Measurements from ENCODE around the gene CHCHD6.

CHCHD6 gene

DNA sequence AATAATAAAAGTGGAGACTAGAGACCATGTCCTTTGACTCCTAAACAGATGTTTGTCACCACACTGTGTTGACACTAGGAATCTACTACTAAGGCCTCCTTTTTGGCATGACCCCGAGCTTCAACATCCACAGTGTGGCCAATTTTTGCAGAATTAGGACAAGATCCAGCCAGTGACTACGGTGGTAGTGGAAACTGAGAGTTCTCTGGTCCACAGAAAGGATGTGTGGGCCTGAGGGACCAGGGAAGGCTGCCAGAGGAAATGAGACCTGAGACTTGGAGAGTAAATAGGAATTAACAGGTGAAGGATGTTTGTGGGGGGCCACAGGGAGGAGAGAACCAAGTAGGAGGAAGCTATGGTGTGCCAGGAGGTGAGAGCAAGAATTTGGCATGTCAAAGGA is 122.7 kb downstream of the CHCHD6 start:
- Histone ChIP-seq H3K4me1 (ENCODE audit: insufficient read depth, low read length) (no peaks in the 10 kb centered on the region), H3K9me3 (ENCODE audit: insufficient read depth, low read depth, low read length) (peaks cover 5% of the 10 kb centered on the region; the same call in 1 of the 2 replicates), H3K36me3 (ENCODE audit: insufficient read depth, low read depth, low read length) (no peaks in the 10 kb centered on the region), H3K9ac (ENCODE audit: low read depth, low read length) (no peak overlapping the region), H3K27ac (ENCODE audit: low read length) (no peak overlapping the region), H3K27me3 (ENCODE audit: insufficient read depth, low read length) (no peaks in the 10 kb centered on the region), H3K4me3 (ENCODE audit: low read length) (no peak overlapping the region)

GRCh38 chr3:126827121-126827520 is 123.1 kb downstream of the CHCHD6 start:
- no peak overlapping the region for H3K27ac ChIP-seq (ENCODE audit: low read length)
- H3K4me3 ChIP-seq (ENCODE audit: low read length) = no peak overlapping the region
- no peaks in the 10 kb centered on the region for H3K4me1 ChIP-seq (ENCODE audit: insufficient read depth, low read length)
- H3K9me3 ChIP-seq (ENCODE audit: insufficient read depth, low read depth, low read length) = peaks cover 1% of the 10 kb centered on the region; the same call in 1 of the 2 replicates
- no peaks in the 10 kb centered on the region for H3K36me3 ChIP-seq (ENCODE audit: insufficient read depth, low read depth, low read length)
- no peaks in the 10 kb centered on the region for H3K27me3 ChIP-seq (ENCODE audit: insufficient read depth, low read length)
- H3K9ac ChIP-seq (ENCODE audit: low read depth, low read length) = no peak overlapping the region

DNA sequence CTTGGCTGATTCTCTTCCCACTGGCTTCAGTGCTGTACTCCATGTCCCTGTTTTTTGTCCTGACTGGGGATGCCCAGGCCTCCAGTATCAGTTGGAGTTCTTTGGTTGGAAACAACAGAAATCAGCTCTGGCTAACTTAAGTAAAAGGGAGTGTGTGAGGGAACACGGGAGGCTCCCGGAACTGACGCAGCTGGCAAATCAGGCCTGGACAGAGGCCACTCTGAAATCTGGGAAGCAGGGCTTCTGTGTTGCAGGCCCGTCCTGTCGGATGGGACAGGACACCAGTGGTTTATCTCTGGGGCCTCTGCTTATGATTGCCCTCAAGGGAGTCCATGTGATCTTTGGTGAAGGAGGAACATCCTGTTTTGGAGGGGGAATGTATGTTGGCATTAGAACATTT is 124.3 kb downstream of the CHCHD6 start:
- H3K36me3 ChIP-seq (ENCODE audit: insufficient read depth, low read depth, low read length) = no peaks in the 10 kb centered on the region
- H3K9ac ChIP-seq (ENCODE audit: low read depth, low read length) = no peak overlapping the region
- H3K4me3 ChIP-seq (ENCODE audit: low read length) = no peak overlapping the region
- no peaks in the 10 kb centered on the region for H3K27me3 ChIP-seq (ENCODE audit: insufficient read depth, low read length)
- H3K9me3 ChIP-seq (ENCODE audit: insufficient read depth, low read depth, low read length) = no peaks in the 10 kb centered on the region
- H3K4me1 ChIP-seq (ENCODE audit: insufficient read depth, low read length) = no peaks in the 10 kb centered on the region
- H3K27ac ChIP-seq (ENCODE audit: low read length) = no peak overlapping the region

GRCh38 chr3:126832933-126833332 is 128.9 kb downstream of the CHCHD6 start:
- Histone ChIP-seq H3K27me3 (ENCODE audit: insufficient read depth, low read length) (no peaks in the 10 kb centered on the region), H3K36me3 (ENCODE audit: insufficient read depth, low read depth, low read length) (no peaks in the 10 kb centered on the region), H3K9me3 (ENCODE audit: insufficient read depth, low read depth, low read length) (no peaks in the 10 kb centered on the region), H3K27ac (ENCODE audit: low read length) (no peak overlapping the region), H3K9ac (ENCODE audit: low read depth, low read length) (no peak overlapping the region), H3K4me1 (ENCODE audit: insufficient read depth, low read length) (no peaks in the 10 kb centered on the region), H3K4me3 (ENCODE audit: low read length) (no peak overlapping the region)

GRCh38 chr3:126834596-126835471 is 130.8 kb downstream of the CHCHD6 start:
- no peak overlapping the region for H3K27ac ChIP-seq (ENCODE audit: low read length)
- no peak overlapping the region for H3K4me3 ChIP-seq (ENCODE audit: low read length)
- H3K9me3 ChIP-seq (ENCODE audit: insufficient read depth, low read depth, low read length) = no peaks in the 10 kb centered on the region
- H3K36me3 ChIP-seq (ENCODE audit: insufficient read depth, low read depth, low read length) = no peaks in the 10 kb centered on the region
- no peak overlapping the region for H3K9ac ChIP-seq (ENCODE audit: low read depth, low read length)
- no peaks in the 10 kb centered on the region for H3K4me1 ChIP-seq (ENCODE audit: insufficient read depth, low read length)
- H3K27me3 ChIP-seq (ENCODE audit: insufficient read depth, low read length) = no peaks in the 10 kb centered on the region

GRCh38 chr3:126835472-126836219 is 131.6 kb downstream of the CHCHD6 start:
- no peak overlapping the region for H3K4me3 ChIP-seq (ENCODE audit: low read length)
- H3K9me3 ChIP-seq (ENCODE audit: insufficient read depth, low read depth, low read length) = no peaks in the 10 kb centered on the region
- H3K27ac ChIP-seq (ENCODE audit: low read length) = no peak overlapping the region
- no peaks in the 10 kb centered on the region for H3K27me3 ChIP-seq (ENCODE audit: insufficient read depth, low read length)
- H3K4me1 ChIP-seq (ENCODE audit: insufficient read depth, low read length) = no peaks in the 10 kb centered on the region
- no peak overlapping the region for H3K9ac ChIP-seq (ENCODE audit: low read depth, low read length)
- no peaks in the 10 kb centered on the region for H3K36me3 ChIP-seq (ENCODE audit: insufficient read depth, low read depth, low read length)

DNA sequence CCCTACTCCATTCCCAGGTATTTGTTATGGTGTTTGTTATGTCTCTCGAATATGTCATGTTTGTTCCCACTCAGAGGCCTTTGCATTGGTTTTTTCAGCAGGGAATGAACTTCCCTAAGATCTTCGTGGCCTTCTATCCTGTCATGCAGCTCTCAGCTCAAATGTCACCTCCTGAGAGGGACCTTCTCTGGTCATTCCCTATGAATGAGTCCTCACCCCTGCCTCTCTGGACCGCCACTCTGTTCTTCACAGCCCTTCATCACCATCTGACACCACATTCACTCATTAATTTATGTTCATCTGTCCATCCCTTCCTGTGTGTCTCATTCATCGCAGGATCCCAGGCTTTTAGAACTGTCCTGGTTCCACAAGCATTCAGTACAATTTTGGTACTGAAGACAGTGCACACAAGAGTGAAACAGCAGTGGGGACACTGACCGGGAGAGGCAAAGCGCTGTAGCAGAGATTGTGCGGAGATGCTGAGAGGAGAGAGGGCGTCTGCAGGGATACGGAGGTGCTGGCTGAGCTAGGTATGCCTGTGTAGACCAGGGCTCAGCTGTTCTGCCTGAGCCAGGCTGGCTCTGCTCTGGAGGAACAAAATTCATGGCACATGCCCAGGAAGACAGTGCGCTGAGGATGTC is 132.3 kb downstream of the CHCHD6 start:
- no peaks in the 10 kb centered on the region for H3K36me3 ChIP-seq (ENCODE audit: insufficient read depth, low read depth, low read length)
- no peak overlapping the region for H3K4me3 ChIP-seq (ENCODE audit: low read length)
- H3K9me3 ChIP-seq (ENCODE audit: insufficient read depth, low read depth, low read length) = no peaks in the 10 kb centered on the region
- H3K9ac ChIP-seq (ENCODE audit: low read depth, low read length) = no peak overlapping the region
- H3K27ac ChIP-seq (ENCODE audit: low read length) = no peak overlapping the region
- H3K4me1 ChIP-seq (ENCODE audit: insufficient read depth, low read length) = no peaks in the 10 kb centered on the region
- H3K27me3 ChIP-seq (ENCODE audit: insufficient read depth, low read length) = no peaks in the 10 kb centered on the region

- H3K4me1 ChIP-seq (ENCODE audit: insufficient read depth, low read length) = no peaks in the 10 kb centered on the region
- H3K27me3 ChIP-seq (ENCODE audit: insufficient read depth, low read length) = no peaks in the 10 kb centered on the region
- H3K4me3 ChIP-seq (ENCODE audit: low read length) = no peak overlapping the region
- H3K27ac ChIP-seq (ENCODE audit: low read length) = no peak overlapping the region
- H3K9me3 ChIP-seq (ENCODE audit: insufficient read depth, low read depth, low read length) = no peaks in the 10 kb centered on the region
- no peaks in the 10 kb centered on the region for H3K36me3 ChIP-seq (ENCODE audit: insufficient read depth, low read depth, low read length)
- no peak overlapping the region for H3K9ac ChIP-seq (ENCODE audit: low read depth, low read length)
Observed at GRCh38 chr3:126837773-126838172, 133.7 kb downstream of the CHCHD6 start.

GRCh38 chr3:126845920-126846715 is 142.1 kb downstream of the CHCHD6 start:
- H3K9ac ChIP-seq (ENCODE audit: low read depth, low read length) = no peak overlapping the region
- no peaks in the 10 kb centered on the region for H3K36me3 ChIP-seq (ENCODE audit: insufficient read depth, low read depth, low read length)
- no peaks in the 10 kb centered on the region for H3K27me3 ChIP-seq (ENCODE audit: insufficient read depth, low read length)
- H3K4me3 ChIP-seq (ENCODE audit: low read length) = no peak overlapping the region
- H3K4me1 ChIP-seq (ENCODE audit: insufficient read depth, low read length) = peaks cover 31% of the 10 kb centered on the region
- no peak overlapping the region for H3K27ac ChIP-seq (ENCODE audit: low read length)
- no peaks in the 10 kb centered on the region for H3K9me3 ChIP-seq (ENCODE audit: insufficient read depth, low read depth, low read length)

GRCh38 chr3:126847061-126847460 is 143.0 kb downstream of the CHCHD6 start:
- H3K9ac ChIP-seq (ENCODE audit: low read depth, low read length) = no peak overlapping the region
- no peak overlapping the region for H3K27ac ChIP-seq (ENCODE audit: low read length)
- no peaks in the 10 kb centered on the region for H3K27me3 ChIP-seq (ENCODE audit: insufficient read depth, low read length)
- H3K36me3 ChIP-seq (ENCODE audit: insufficient read depth, low read depth, low read length) = no peaks in the 10 kb centered on the region
- no peaks in the 10 kb centered on the region for H3K9me3 ChIP-seq (ENCODE audit: insufficient read depth, low read depth, low read length)
- no peak overlapping the region for H3K4me3 ChIP-seq (ENCODE audit: low read length)
- H3K4me1 ChIP-seq (ENCODE audit: insufficient read depth, low read length) = peaks cover 41% of the 10 kb centered on the region

DNA sequence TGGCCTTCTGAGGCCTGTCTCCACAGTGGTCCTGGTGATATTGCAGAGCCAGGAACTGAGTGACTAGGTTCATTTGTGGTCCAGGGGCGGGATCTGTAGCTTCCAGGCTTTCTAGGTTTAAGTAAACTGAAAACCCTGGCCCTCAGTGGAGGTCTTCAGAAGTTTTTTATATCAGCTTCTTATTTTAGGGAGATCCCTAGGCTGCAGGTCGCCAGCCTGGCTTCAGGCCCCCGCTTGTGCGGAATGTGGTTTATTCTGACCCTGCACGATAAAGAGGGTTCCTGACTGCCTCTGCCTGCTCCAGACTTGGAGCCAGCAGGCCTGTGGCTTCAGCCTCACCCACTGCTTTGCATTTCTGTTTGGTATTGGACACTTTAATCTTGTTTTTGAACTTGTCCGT is 145.0 kb downstream of the CHCHD6 start:
- no peaks in the 10 kb centered on the region for H3K27me3 ChIP-seq (ENCODE audit: insufficient read depth, low read length)
- H3K36me3 ChIP-seq (ENCODE audit: insufficient read depth, low read depth, low read length) = no peaks in the 10 kb centered on the region
- H3K9ac ChIP-seq (ENCODE audit: low read depth, low read length) = no peak overlapping the region
- H3K4me1 ChIP-seq (ENCODE audit: insufficient read depth, low read length) = peaks cover 56% of the 10 kb centered on the region
- no peak overlapping the region for H3K27ac ChIP-seq (ENCODE audit: low read length)
- no peaks in the 10 kb centered on the region for H3K9me3 ChIP-seq (ENCODE audit: insufficient read depth, low read depth, low read length)
- no peak overlapping the region for H3K4me3 ChIP-seq (ENCODE audit: low read length)
